NCI-H2029 treated with DMSO at 0.1 percent for 48 hours (cell line): ENCODE measurements around the gene PPFIBP1.
"Not testable (repeated sequence)": the region's sequence is repeated elsewhere in the genome, so short reads cannot be mapped to it uniquely, and the experiment has no call there.

Experiments used
- DNase-seq: peaks from one replicate; lab custom pipeline; 2025; lab: John Stamatoyannopoulos, UW

Gene PPFIBP1

GRCh38 chr12:27542628-27543027 is 18.6 kb downstream of the PPFIBP1 start:
- DNase-seq, result no peak

- DNase-seq, result not testable (repeated sequence)
These were observed 20.9 kb downstream of the PPFIBP1 start for GRCh38 chr12:27544858-27545257.

DNA sequence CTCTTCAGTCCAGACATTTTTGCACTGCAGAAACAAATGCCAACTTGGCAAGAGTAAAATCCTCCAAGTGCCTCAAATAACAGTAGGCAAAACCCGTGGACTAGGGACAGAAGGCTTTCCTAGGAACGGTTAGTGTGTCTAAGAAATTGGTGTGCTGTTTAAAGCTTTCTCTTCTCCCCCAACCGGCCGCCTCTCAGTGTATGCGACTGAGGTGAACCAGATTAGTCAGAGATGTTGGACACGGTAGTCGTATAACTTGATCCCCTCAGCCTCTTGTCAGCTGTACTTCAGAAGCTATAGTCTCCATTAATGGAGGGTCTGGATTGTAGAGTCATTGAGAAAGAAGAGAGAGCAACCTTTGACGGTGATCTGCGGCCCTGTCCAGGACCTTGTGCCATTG is 21.7 kb downstream of the PPFIBP1 start:
- no peak for DNase-seq

- DNase-seq, result no peak
These were observed 23.6 kb downstream of the PPFIBP1 start for GRCh38 chr12:27547592-27547991.

DNA sequence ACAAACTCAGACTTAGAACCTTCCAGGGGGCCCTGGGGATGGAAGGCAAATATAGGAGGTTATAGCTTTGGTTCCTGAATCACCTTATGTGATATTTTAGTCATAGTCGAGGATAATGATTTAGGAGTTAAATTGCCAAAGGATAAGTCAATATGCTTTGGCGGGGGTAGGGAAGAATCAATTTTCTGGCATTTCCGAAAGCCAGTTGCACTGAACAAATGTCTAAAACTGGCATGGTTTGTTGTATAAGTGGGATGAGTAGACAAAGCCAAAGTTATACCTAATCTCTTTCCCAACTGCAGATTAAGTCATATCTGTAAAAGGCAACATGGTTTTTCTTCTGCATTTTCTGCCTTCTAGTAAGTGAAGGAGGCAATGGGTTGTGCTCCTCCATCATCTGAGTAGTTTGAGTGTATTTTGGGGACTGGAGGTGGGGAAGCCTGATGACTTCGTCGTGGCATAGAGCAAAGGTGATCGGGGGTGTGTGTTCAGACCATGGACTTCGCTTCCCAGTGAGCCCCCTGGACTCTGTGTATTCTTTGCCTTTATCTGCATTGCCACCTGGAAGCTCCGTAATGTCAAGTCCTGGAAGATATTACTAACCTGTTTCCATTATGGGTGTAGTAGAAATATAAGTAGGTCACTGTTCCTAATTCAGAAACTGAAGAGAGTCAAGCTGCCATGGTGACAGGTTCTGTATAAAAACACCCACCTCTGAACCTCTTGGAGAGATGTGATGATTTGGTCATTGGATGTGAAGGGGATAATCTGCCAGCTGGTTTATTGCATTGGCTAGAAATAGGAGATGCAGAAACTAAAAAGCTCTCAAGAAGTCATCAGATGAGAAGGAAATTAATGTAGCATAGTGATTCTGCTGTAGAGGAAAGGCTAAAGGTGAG is 24.5 kb downstream of the PPFIBP1 start:
- DNase-seq, result no peak

GRCh38 chr12:27549236-27549800 is 25.3 kb downstream of the PPFIBP1 start:
- DNase-seq, result no peak

DNA sequence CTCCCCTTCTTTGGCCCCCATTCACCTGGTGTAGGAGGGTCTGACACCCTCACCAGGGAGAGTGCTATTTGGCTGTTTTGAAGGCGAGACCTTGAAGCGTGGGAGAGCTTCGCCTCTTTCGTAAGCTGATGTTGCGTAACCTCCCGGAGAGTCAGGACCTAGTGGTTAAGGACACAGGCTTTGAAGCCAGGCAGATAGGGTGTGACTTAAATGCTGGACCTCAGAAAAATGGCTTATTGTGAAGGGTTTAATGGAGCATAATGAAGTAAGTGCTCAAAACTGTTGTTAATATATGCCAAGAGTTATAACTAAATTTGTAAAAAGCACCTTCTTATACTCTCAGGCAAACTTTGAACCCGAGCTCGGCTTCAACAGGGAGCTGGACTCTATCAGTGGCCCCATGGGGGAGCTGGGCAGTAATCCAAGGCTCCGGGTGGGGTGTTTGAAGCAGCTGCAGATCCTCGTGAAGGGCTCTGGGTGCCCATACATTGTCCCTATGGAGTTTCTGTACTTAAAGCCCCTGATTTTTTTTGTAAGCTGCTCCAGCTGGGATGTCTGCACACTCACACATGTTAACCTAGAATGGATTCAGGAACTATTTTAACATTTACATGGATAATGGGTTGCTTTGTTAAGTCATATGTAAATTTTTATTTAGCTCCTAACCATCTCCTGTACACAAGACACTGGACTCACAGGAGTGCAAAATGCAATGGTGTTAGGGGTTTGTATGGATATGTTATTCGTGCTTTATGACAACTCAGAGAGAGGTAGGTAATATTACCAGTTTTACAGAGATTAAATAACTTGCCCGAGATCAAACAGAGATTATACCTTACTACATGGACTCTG is 26.0 kb downstream of the PPFIBP1 start:
- DNase-seq, result no peak

DNA sequence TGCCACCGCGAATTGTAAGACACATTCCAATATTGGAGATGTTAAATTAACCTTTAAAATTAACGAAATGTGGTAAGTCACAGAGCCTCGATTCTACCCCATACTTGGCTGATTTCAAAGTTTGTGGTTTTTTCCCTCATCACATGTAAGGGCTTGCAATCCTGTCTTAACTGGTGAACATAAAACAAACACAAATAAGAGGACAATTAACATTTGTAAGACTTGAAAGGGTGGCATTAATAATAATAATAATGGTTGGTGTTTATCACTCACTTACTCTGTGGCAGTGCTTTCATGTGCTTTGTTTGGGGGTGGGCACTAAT is 26.6 kb downstream of the PPFIBP1 start:
- no peak for DNase-seq

GRCh38 chr12:27551172-27551840 is 27.3 kb downstream of the PPFIBP1 start:
- DNase-seq, result no peak

DNA sequence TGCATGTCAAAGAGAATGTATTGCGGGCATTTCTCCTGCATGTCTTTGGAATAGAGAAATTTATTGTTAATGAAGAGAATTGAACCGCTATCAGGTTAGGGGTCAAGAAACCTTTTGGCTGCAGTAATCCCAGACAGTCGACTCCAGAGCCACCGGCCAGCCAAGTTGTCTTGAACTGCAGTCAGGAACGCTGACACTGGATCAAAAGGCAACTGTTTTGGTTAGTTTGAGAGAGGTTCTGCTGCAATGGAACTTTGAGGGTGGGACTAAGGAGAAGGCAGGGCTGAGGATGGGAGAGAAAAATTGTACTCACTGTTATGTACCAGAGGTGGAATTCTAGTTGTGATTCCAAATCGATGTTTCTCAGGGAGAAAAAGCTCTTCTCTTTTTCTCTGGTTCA is 28.2 kb downstream of the PPFIBP1 start:
- DNase-seq, result no peak

- DNase-seq, result no peak
These were observed 29.0 kb downstream of the PPFIBP1 start for GRCh38 chr12:27552886-27553560.

DNA sequence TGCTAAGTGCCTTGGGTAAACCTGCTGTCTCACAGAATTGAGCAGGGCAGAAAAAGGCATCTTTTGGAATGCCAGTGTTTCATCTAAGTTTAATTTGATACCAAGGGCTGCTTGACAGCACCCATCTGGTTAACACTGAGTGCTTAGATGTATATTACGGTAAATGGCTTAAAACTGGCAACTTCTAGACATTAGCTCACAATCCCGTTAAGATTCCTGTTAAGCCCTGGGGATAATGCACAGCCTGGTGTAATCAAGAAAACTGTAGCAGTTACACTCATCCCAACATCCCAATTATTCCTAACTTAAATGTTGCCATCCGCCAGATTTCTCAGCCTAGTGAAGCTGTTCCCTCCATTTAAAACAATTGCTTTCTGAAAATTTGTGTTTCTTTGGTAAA is 29.9 kb downstream of the PPFIBP1 start:
- DNase-seq, result no peak

GRCh38 chr12:27554421-27555186 is 30.6 kb downstream of the PPFIBP1 start:
- DNase-seq, result no peak

- DNase-seq, result no peak
These were observed 31.4 kb downstream of the PPFIBP1 start for GRCh38 chr12:27555361-27555760.

- no peak for DNase-seq
These were observed 32.1 kb downstream of the PPFIBP1 start for GRCh38 chr12:27555925-27556778.

DNA sequence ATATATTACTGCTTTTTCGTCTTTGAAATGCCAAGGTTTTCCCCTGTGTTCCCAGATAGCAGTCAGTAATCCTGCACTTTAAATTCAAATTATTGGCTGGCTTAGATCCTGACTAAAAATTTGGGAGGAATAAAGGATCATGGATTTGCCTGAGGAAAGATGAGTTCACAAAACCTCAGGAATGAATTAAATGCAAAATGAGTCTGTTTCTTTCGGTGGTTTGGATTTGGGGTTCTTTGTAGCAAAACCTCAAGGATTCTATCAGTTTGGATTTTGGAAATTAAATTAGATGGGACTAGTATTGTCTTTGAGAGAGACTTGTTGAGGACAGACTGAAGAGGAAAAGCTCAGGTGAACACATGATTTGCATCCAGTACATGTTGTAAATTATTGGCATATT is 36.1 kb downstream of the PPFIBP1 start:
- DNase-seq, result no peak

GRCh38 chr12:27561535-27562350 is 37.7 kb downstream of the PPFIBP1 start:
- DNase-seq, result no peak

DNA sequence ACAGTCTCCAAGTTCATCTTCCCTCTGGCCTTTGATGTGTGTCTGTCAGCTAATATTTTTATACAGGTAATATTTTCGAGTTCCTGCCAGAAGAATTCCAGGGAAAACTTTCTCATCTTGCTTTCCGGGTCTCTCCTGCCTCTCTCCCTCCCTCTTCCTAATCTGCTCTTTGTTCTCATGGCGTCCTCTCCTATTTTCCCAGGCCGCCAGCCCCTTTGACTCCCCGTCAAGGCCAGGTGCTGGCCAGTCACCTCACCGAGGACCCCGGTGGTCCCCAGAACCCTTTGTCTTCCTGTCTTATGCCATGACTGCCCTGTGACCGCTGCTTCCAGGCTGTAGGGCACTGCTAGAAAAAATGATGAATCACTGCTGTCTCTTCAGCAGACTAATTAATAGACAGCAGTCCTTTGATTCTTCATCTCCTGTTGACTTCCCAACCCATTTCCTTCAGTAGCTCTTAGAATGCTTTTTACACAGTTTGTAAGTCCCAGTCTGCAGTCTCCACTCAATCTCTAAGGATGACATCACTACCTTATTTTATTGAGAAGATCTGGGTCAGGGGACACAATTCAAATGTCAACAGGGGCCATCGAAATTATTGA is 40.7 kb downstream of the PPFIBP1 start:
- no peak for DNase-seq

DNA sequence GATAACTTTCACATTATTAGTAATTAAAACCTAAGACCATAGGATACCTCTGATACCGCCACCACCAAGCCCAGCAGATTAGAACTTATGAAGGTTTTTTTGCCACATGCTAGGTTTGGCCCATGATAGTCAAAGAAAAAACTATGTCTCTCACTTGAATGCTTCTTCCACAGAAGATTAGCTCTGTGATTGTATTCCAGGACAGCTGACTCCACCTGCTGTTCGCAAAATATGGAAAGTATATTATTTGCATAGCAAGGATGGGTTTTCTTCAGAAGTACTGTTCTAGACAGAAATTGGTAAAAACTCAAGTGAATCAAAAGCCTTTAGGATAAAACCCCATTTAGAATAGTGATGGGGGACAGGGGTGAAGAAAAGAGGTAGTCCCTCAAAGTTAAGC is 42.2 kb downstream of the PPFIBP1 start:
- no peak for DNase-seq
